BJ (cell line): ENCODE results near the gene COL4A1. TPM values are rescaled to one million over a fixed set of nuclear protein-coding genes. Genes with fewer than 3 reads are reported as not detected.

Source experiments
- CTCF ChIA-PET: fragments of 350-600 bp; formaldehyde crosslinking; extraction: SDS; loops from one replicate; lab custom pipeline; 2021; ENCODE audit warnings: antibody characterized with exemption, inconsistent platforms; lab: Yijun Ruan, JAX
- POLR2A ChIA-PET: fragments of 300-600 bp; sonication (Branson Sonifier 250); formaldehyde crosslinking; extraction: SDS; loops from one replicate; lab custom pipeline; 2021; ENCODE audit warnings: antibody characterized with exemption; lab: Charles Lee
- DNase-seq: peaks from one replicate; pipeline ENCODE4 v3.0.0-alpha.2; 2011; ENCODE audit warnings: low read depth
- H3K27me3 ChIP-seq: 2 replicates; pipeline ENCODE4 v1.6.0; 2011; ENCODE audit warnings: low read length; ENCODE audit not compliant: control insufficient read depth, insufficient read depth
- H3K36me3 ChIP-seq: 2 replicates; pipeline ENCODE4 v1.5.1; 2011; ENCODE audit warnings: low read length; ENCODE audit not compliant: control insufficient read depth, insufficient read depth
- H3K4me3 ChIP-seq: 2 replicates; pipeline ENCODE4 v1.5.1; 2011; ENCODE audit warnings: low read depth, mild to moderate bottlenecking, control low read depth, low read length
- CTCF ChIP-seq: IDR thresholded peaks from 2 replicates; pipeline ENCODE4 v1.5.1; 2011; ENCODE audit warnings: low read depth, mild to moderate bottlenecking, control low read depth, inconsistent platforms, low read length, moderate library complexity; ENCODE audit not compliant: insufficient read depth
- polyA plus RNA-seq: library from polyadenylated mRNA; depleted of rRNA; stranded (reverse); fragments of >200 nt; gene quantifications from 2 replicates; pipeline ENCODE4 v1.2.3, GENCODE V29; 2011

COL4A1 gene
- polyA plus RNA-seq, 1 experiment: 375 TPM

GRCh38 chr13:110297766-110298504, 9.0 kb downstream of the COL4A1 start:
- ChIA-PET CTCF (no interaction called here), POLR2A (no interaction called here)
- no peak for TF ChIP-seq CTCF
- Histone ChIP-seq H3K4me3 (no peak overlapping the region), H3K27me3 (no peaks in the 10 kb centered on the region), H3K36me3 (peaks cover 2% of the 10 kb centered on the region; the same call in 1 of the 2 replicates)
- DNase-seq: no peak

GRCh38 chr13:110297011-110297410, 9.9 kb downstream of the COL4A1 start:
- no peak for TF ChIP-seq CTCF
- Histone ChIP-seq H3K4me3 (no peak overlapping the region), H3K27me3 (no peaks in the 10 kb centered on the region), H3K36me3 (peaks cover 2% of the 10 kb centered on the region; the same call in 1 of the 2 replicates)
- ChIA-PET POLR2A (no interaction called here), CTCF (no interaction called here)
- no peak for DNase-seq

- DNase-seq: no peak
- H3K27me3 ChIP-seq: no peaks in the 10 kb centered on the region
- no peak for TF ChIP-seq CTCF
- H3K4me3 ChIP-seq: no peak overlapping the region
- H3K36me3 ChIP-seq: peaks cover 3% of the 10 kb centered on the region
- POLR2A ChIA-PET: no interaction called here
- CTCF ChIA-PET: interaction anchor here (0.8 to 1.4 kb wide), 2 partner anchors 13 to 47 kb away, joined by 3 to 6 read pairs; no protein-coding TSS in a partner anchor
Measured at GRCh38 chr13:110294622-110295021, 12.3 kb downstream of the COL4A1 start.

GRCh38 chr13:110294146-110294545, 12.8 kb downstream of the COL4A1 start:
- no peaks in the 10 kb centered on the region for H3K27me3 ChIP-seq
- CTCF ChIA-PET: interaction anchor here (1.4 kb wide), 1 partner anchor 47 kb away, joined by 6 read pairs; no protein-coding TSS in a partner anchor
- TF ChIP-seq CTCF: no peak
- H3K4me3 ChIP-seq: no peak overlapping the region
- peak; percentile 53 for DNase-seq
- H3K36me3 ChIP-seq: peaks cover 3% of the 10 kb centered on the region
- POLR2A ChIA-PET: no interaction called here

GRCh38 chr13:110293649-110294048, 13.3 kb downstream of the COL4A1 start:
- CTCF ChIA-PET: interaction anchor here (1.4 kb wide), 1 partner anchor 46 kb away, joined by 6 read pairs; no protein-coding TSS in a partner anchor
- no peak for TF ChIP-seq CTCF
- no peaks in the 10 kb centered on the region for H3K27me3 ChIP-seq
- H3K36me3 ChIP-seq: peaks cover 4% of the 10 kb centered on the region
- POLR2A ChIA-PET: no interaction called here
- DNase-seq: no peak
- no peak overlapping the region for H3K4me3 ChIP-seq
